Mesenteric fat pad (tissue), 1 donor: ENCODE data around the gene WBP1. TPM values are rescaled to one million over a fixed set of nuclear protein-coding genes. Genes with fewer than 3 reads are reported as not detected.
A peak's percentile ranks its signal among the peaks of the same experiment; 100 is the strongest.
"Not testable (repeated sequence)": the region's sequence is repeated elsewhere in the genome, so short reads cannot be mapped to it uniquely, and the experiment has no call there.

Source experiments
- DNase-seq: peaks from one replicate; pipeline ENCODE4 v3.0.0-alpha.2; 2020; ENCODE audit warnings: low spot score
- total RNA-seq: library from RNA; stranded (reverse); fragmentation: NEBNext Ultra II Directional; extraction: Animal tissue kit (Norgen Biotek cat#: 25700); gene quantifications from one replicate; pipeline ENCODE4 v1.2.1, GENCODE V29; 2021
- donor health status: DM: yes; HTN: yes; CAD: no.

The WBP1 gene
- total RNA-seq, 1 donor from 2014 or later: 45.5 TPM

GRCh38 chr2:74448771-74449170 lies 9.5 kb upstream of the WBP1 start:
- no peak for DNase-seq

GRCh38 chr2:74450570-74451190 lies 7.6 kb upstream of the WBP1 start:
- DNase-seq: no peak

- peak; percentile 96 for DNase-seq
Observed at GRCh38 chr2:74454654-74455511, 3.4 kb upstream of the WBP1 start, which contains the start of gene INO80B. INO80B (plus strand) TSS chr2:74455087; CDS start chr2:74455117, 30 bp downstream.

- DNase-seq: no peak
Observed at GRCh38 chr2:74457129-74457548, 1.1 kb upstream of the WBP1 start.

- no peak for DNase-seq
Observed at GRCh38 chr2:74457549-74458131, 598 bp upstream of the WBP1 start.

GRCh38 chr2:74458938-74459363 lies 713 bp downstream of the WBP1 start:
- DNase-seq: no peak

GRCh38 chr2:74459503-74460118 lies 1.4 kb downstream of the WBP1 start:
- DNase-seq: not testable (repeated sequence)

GRCh38 chr2:74460187-74460586 lies 1.9 kb downstream of the WBP1 start:
- DNase-seq: not testable (repeated sequence)

- DNase-seq: no peak
Observed at GRCh38 chr2:74461187-74462053, 3.2 kb downstream of the WBP1 start.

- DNase-seq: no peak
Observed at GRCh38 chr2:74462054-74462785, 4.0 kb downstream of the WBP1 start.

- no peak for DNase-seq
Observed at GRCh38 chr2:74462786-74463105, 4.5 kb downstream of the WBP1 start.

- no peak for DNase-seq
Observed at GRCh38 chr2:74464406-74464805, 6.2 kb downstream of the WBP1 start.

GRCh38 chr2:74470742-74471141 lies 12.5 kb downstream of the WBP1 start:
- DNase-seq: not testable (repeated sequence)

GRCh38 chr2:74471332-74472065 lies 13.3 kb downstream of the WBP1 start:
- no peak for DNase-seq

- DNase-seq: peak; percentile 96
Observed at GRCh38 chr2:74472086-74472944, 14.1 kb downstream of the WBP1 start, which contains the start of gene MRPL53. MRPL53 (minus strand) TSS chr2:74472680; CDS start chr2:74472660, 20 bp downstream.

GRCh38 chr2:74472945-74473258 lies 14.7 kb downstream of the WBP1 start:
- no peak for DNase-seq

- no peak for DNase-seq
Observed at GRCh38 chr2:74474481-74474880, 16.2 kb downstream of the WBP1 start.

- no peak for DNase-seq
Observed at GRCh38 chr2:74474899-74475298, 16.7 kb downstream of the WBP1 start.
